ENCODE data around the gene CFL2. TPM values are rescaled to one million over a fixed set of nuclear protein-coding genes. Genes with fewer than 3 reads are reported as not detected.

The CFL2 gene
- polyA plus RNA-seq, 3 donors, result 2.0 to 3.8 (median 3.5) TPM

GRCh38 chr14:34713681-34714319 lies 593 bp downstream of the CFL2 start:
- Mint-ChIP-seq H3K4me1 (peaks cover 20% of the 10 kb centered on the region), H3K27ac (peak overlapping the region in 6 of 7 donors; percentile 18 to 85 (median 82)), H3K9me3 (no peaks in the 10 kb centered on the region), H3K4me3 (peak overlapping the region; percentile 89 to 95), H3K36me3 (no peaks in the 10 kb centered on the region), H3K27me3 (ENCODE audit: low read depth in 3 of 3) (peaks cover 4 to 11% (median 8%) of the 10 kb centered on the region in 3 donors)
- 5% methylated on average over 4 of the region's 33 CpGs for WGBS (ENCODE audit: insufficient coverage)
- peak overlapping the region; percentile 86 to 88 (median 88) for H3K4me3 ChIP-seq (replicated peaks in 1 of 3; ENCODE audit: low read depth in 2 of 3, low read length in 3 of 3)
- no peaks in the 10 kb centered on the region for H3K9me3 ChIP-seq (replicated peaks in 1 of 2; ENCODE audit: control insufficient read depth in 1 of 2, insufficient read depth in 1 of 2, low read length in 2 of 2)
- H3K79me2 ChIP-seq (ENCODE audit: insufficient read depth, low read length), result no peaks in the 10 kb centered on the region
- DNase-seq, result peak; percentile 14 to 39 (median 21)
- peak overlapping the region; percentile 38 to 75 for H3K27ac ChIP-seq (ENCODE audit: low read depth in 1 of 2, low read length in 2 of 2)
- peaks cover 0 to 4% of the 10 kb centered on the region in 2 donors for H3K36me3 ChIP-seq (replicated peaks in 1 of 2; ENCODE audit: control insufficient read depth in 1 of 2, insufficient read depth in 2 of 2, low read length in 2 of 2)
- H4K20me1 ChIP-seq (ENCODE audit: insufficient read depth, low read length), result no peaks in the 10 kb centered on the region
- no peak for TF ChIP-seq CTCF (IDR thresholded peaks at IDR 0.05)
- H3K4me1 ChIP-seq (ENCODE audit: control insufficient read depth in 1 of 2, insufficient read depth in 2 of 2, low read length in 2 of 2), result peaks cover 11 to 18% of the 10 kb centered on the region in 2 donors
- peak overlapping the region; percentile 96 for H2AFZ ChIP-seq (ENCODE audit: insufficient read depth, low read depth, low read length, poor library complexity, severe bottlenecking)
- intact Hi-C loops (cut with micrococcal nuclease), result no loop called here
- H3K9ac ChIP-seq (ENCODE audit: insufficient read depth, low read length, poor library complexity, severe bottlenecking), result peak overlapping the region; percentile 82
- peaks cover 2 to 4% of the 10 kb centered on the region in 2 donors for H3K27me3 ChIP-seq (ENCODE audit: control insufficient read depth in 2 of 2, insufficient read depth in 2 of 2, low read length in 2 of 2)
- peak overlapping the region; percentile 93 for H3K4me2 ChIP-seq (replicated peaks; ENCODE audit: extremely low read depth, low read length, poor library complexity, severe bottlenecking)

GRCh38 chr14:34713122-34713680 lies 1.2 kb downstream of the CFL2 start:
- Histone ChIP-seq H3K36me3 (replicated peaks in 1 of 2; ENCODE audit: control insufficient read depth in 1 of 2, insufficient read depth in 2 of 2, low read length in 2 of 2) (peaks cover 0 to 4% of the 10 kb centered on the region in 2 donors), H3K4me1 (ENCODE audit: control insufficient read depth in 1 of 2, insufficient read depth in 2 of 2, low read length in 2 of 2) (peaks cover 11 to 18% of the 10 kb centered on the region in 2 donors), H3K9me3 (replicated peaks in 1 of 2; ENCODE audit: control insufficient read depth in 1 of 2, insufficient read depth in 1 of 2, low read length in 2 of 2) (no peaks in the 10 kb centered on the region), H3K9ac (ENCODE audit: insufficient read depth, low read length, poor library complexity, severe bottlenecking) (peak overlapping the region; percentile 82), H2AFZ (ENCODE audit: insufficient read depth, low read depth, low read length, poor library complexity, severe bottlenecking) (peak overlapping the region; percentile 96), H3K4me3 (replicated peaks in 1 of 3; ENCODE audit: low read depth in 2 of 3, low read length in 3 of 3) (peak overlapping the region in 2 of 3 experiments; percentile 88), H3K4me2 (replicated peaks; ENCODE audit: extremely low read depth, low read length, poor library complexity, severe bottlenecking) (peak overlapping the region; percentile 93), H3K79me2 (ENCODE audit: insufficient read depth, low read length) (no peaks in the 10 kb centered on the region), H3K27me3 (ENCODE audit: control insufficient read depth in 2 of 2, insufficient read depth in 2 of 2, low read length in 2 of 2) (peaks cover 2 to 4% of the 10 kb centered on the region in 2 donors), H4K20me1 (ENCODE audit: insufficient read depth, low read length) (no peaks in the 10 kb centered on the region), H3K27ac (ENCODE audit: low read depth in 1 of 2, low read length in 2 of 2) (peak overlapping the region in 1 of 2 donors; percentile 75)
- Mint-ChIP-seq H3K4me3 (peak overlapping the region; percentile 89 to 95), H3K27me3 (ENCODE audit: low read depth in 3 of 3) (peaks cover 4 to 11% (median 8%) of the 10 kb centered on the region in 3 donors), H3K27ac (peak overlapping the region in 3 of 7 donors; percentile 18 to 85 (median 71)), H3K9me3 (no peaks in the 10 kb centered on the region), H3K36me3 (no peaks in the 10 kb centered on the region), H3K4me1 (peaks cover 20% of the 10 kb centered on the region)
- WGBS (ENCODE audit: insufficient coverage), result 60% methylated on average over 2 of the region's 6 CpGs
- no peak for DNase-seq
- no peak for TF ChIP-seq CTCF (IDR thresholded peaks at IDR 0.05)
- intact Hi-C loops (cut with micrococcal nuclease), result no loop called here
